Uterus (tissue), 4 donors: ENCODE data around the gene EP400. TPM values are rescaled to one million over a fixed set of nuclear protein-coding genes. Genes with fewer than 3 reads are reported as not detected.

Source experiments
- DNase-seq, 2 donors: peaks; one replicate each; pipeline ENCODE4 v3.0.0-alpha.2; 2019 to 2020
- H3K27ac ChIP-seq, 2 donors: fragments of 200-600 bp; sonication (generic); 1 replicate in 1 of 2; 2 replicates in 1 of 2; pipeline ENCODE4 v1.5.1; 2016 to 2018
- H3K27me3 ChIP-seq, 2 donors: fragments of 200-600 bp; sonication (generic); one replicate each; pipeline ENCODE4 v1.5.1; 2018 to 2019; ENCODE audit warnings: control low read depth in 1 of 2
- H3K36me3 ChIP-seq, 2 donors: fragments of 200-600 bp; sonication (generic); one replicate each; pipeline ENCODE4 v1.5.1; 2019; ENCODE audit warnings: control low read depth in 1 of 2
- H3K4me1 ChIP-seq, 2 donors: fragments of 200-600 bp; sonication (generic); one replicate each; pipeline ENCODE4 v1.5.1; 2018 to 2019; ENCODE audit warnings: control low read depth in 1 of 2
- H3K4me3 ChIP-seq, 2 donors: fragments of 200-600 bp; sonication (generic); 1 replicate in 1 of 2; 2 replicates in 1 of 2; pipeline ENCODE4 v1.5.1; 2018 to 2019; ENCODE audit warnings: mild to moderate bottlenecking in 1 of 2
- H3K9me3 ChIP-seq, 2 donors: fragments of 200-600 bp; sonication (generic); one replicate each; pipeline ENCODE4 v1.5.1; 2019; ENCODE audit warnings: control low read depth in 1 of 2
- CTCF ChIP-seq, 4 experiments: fragments of 200-600 bp in 2 of 4; fragments of 450-650 bp in 2 of 4; sonication (generic) in 2 of 4; IDR thresholded peaks; one replicate each; pipeline ENCODE4 v1.5.1; 2016 to 2019; ENCODE audit warnings: antibody characterized with exemption in 4 of 4, mild to moderate bottlenecking in 2 of 4, moderate library complexity in 1 of 4
- POLR2A ChIP-seq, 2 donors: fragments of 450-650 bp; IDR thresholded peaks; one replicate each; pipeline ENCODE4 v1.6.1; 2016; ENCODE audit warnings: antibody characterized with exemption in 2 of 2, mild to moderate bottlenecking in 1 of 2, moderate library complexity in 1 of 2
- intact Hi-C: fragments of 100-400 bp; cut with DNase I; formaldehyde crosslinking; loops from one replicate; pipeline ENCODE4 v1.15.1; 2023; ENCODE audit warnings: low total_unique reads
- total RNA-seq, 4 donors: library from RNA; depleted of rRNA in 3 of 4; stranded (reverse); fragments of >200 nt in 3 of 4; gene quantifications; one replicate each; pipeline versions ENCODE4 v1.1.0 to v1.2.4, GENCODE V29; 2014 to 2023
- donor health status: DM: yes; HTN: yes; CAD: no.

The EP400 gene
- total RNA-seq, 4 donors from 2014 or later = 11.8 to 70.6 (median 28.2) TPM

- H3K4me3 ChIP-seq = no peak overlapping the region
- no peaks in the 10 kb centered on the region for H3K36me3 ChIP-seq
- intact Hi-C loops = no loop called here
- H3K4me1 ChIP-seq = no peaks in the 10 kb centered on the region
- H3K27ac ChIP-seq = no peak overlapping the region
- TF ChIP-seq CTCF (IDR thresholded peaks at IDR 0.05) (no peak), POLR2A (IDR thresholded peaks at IDR 0.05) (no peak)
- no peaks in the 10 kb centered on the region for H3K9me3 ChIP-seq
- no peaks in the 10 kb centered on the region for H3K27me3 ChIP-seq
- no peak for DNase-seq
Measured at GRCh38 chr12:132056320-132056719, 106.6 kb downstream of the EP400 start.

- H3K27ac ChIP-seq = no peak overlapping the region
- H3K4me3 ChIP-seq = no peak overlapping the region
- no peaks in the 10 kb centered on the region for H3K4me1 ChIP-seq
- intact Hi-C loops = no loop called here
- H3K36me3 ChIP-seq = no peaks in the 10 kb centered on the region
- no peak for DNase-seq
- no peak for TF ChIP-seq CTCF (IDR thresholded peaks at IDR 0.05)
- TF ChIP-seq POLR2A (IDR thresholded peaks at IDR 0.05) = no peak
- no peaks in the 10 kb centered on the region for H3K9me3 ChIP-seq
- H3K27me3 ChIP-seq = no peaks in the 10 kb centered on the region
Measured at GRCh38 chr12:132056951-132057350, 107.2 kb downstream of the EP400 start.

GRCh38 chr12:132057691-132058090, 107.9 kb downstream of the EP400 start:
- no peak for DNase-seq
- H3K4me1 ChIP-seq = no peaks in the 10 kb centered on the region
- no peak overlapping the region for H3K4me3 ChIP-seq
- no peak overlapping the region for H3K27ac ChIP-seq
- TF ChIP-seq POLR2A (IDR thresholded peaks at IDR 0.05) (no peak), CTCF (IDR thresholded peaks at IDR 0.05) (no peak)
- intact Hi-C loops = no loop called here
- H3K36me3 ChIP-seq = no peaks in the 10 kb centered on the region
- H3K27me3 ChIP-seq = no peaks in the 10 kb centered on the region
- H3K9me3 ChIP-seq = no peaks in the 10 kb centered on the region

- Histone ChIP-seq H3K4me3 (no peak overlapping the region), H3K27ac (no peak overlapping the region), H3K27me3 (no peaks in the 10 kb centered on the region), H3K9me3 (no peaks in the 10 kb centered on the region), H3K4me1 (no peaks in the 10 kb centered on the region), H3K36me3 (no peaks in the 10 kb centered on the region)
- TF ChIP-seq POLR2A (IDR thresholded peaks at IDR 0.05) (no peak), CTCF (IDR thresholded peaks at IDR 0.05) (no peak)
- DNase-seq = no peak
- intact Hi-C loops = no loop called here
Measured at GRCh38 chr12:132061197-132061596, 111.5 kb downstream of the EP400 start.

- Histone ChIP-seq H3K36me3 (no peaks in the 10 kb centered on the region), H3K9me3 (no peaks in the 10 kb centered on the region), H3K4me3 (no peak overlapping the region), H3K27ac (no peak overlapping the region), H3K4me1 (no peaks in the 10 kb centered on the region), H3K27me3 (no peaks in the 10 kb centered on the region)
- DNase-seq = no peak
- intact Hi-C loops = no loop called here
- TF ChIP-seq CTCF (IDR thresholded peaks at IDR 0.05) (no peak), POLR2A (IDR thresholded peaks at IDR 0.05) (no peak)
Measured at GRCh38 chr12:132061641-132062430, 112.1 kb downstream of the EP400 start.
